Esophagus muscularis mucosa (tissue), 4 donors: ENCODE results near the gene PET117. TPM values are rescaled to one million over a fixed set of nuclear protein-coding genes. Genes with fewer than 3 reads are reported as not detected.

Experiments
- DNase-seq: peaks from one replicate; pipeline ENCODE4 v3.0.0-alpha.2; 2017; ENCODE audit errors: extremely low spot score
- H3K27ac ChIP-seq, 4 donors: fragments of 200-600 bp; sonication (generic); replicated peaks in 1 of 4; 1 replicate in 3 of 4; 2 replicates in 1 of 4; pipeline ENCODE4 v1.5.1; 2016 to 2019; ENCODE audit warnings: mild to moderate bottlenecking in 1 of 4
- H3K27me3 ChIP-seq, 4 donors: fragments of 200-600 bp; sonication (generic); one replicate each; pipeline versions ENCODE4 v1.5.1 to v1.6.0; 2016 to 2019
- H3K36me3 ChIP-seq, 4 donors: fragments of 200-600 bp; sonication (generic); one replicate each; pipeline ENCODE4 v1.5.1; 2016 to 2019
- H3K4me1 ChIP-seq, 4 donors: fragments of 200-600 bp; sonication (generic); one replicate each; pipeline ENCODE4 v1.5.1; 2016 to 2019
- H3K4me3 ChIP-seq, 4 donors: fragments of 200-600 bp; sonication (generic); 1 replicate in 2 of 4; 2 replicates in 2 of 4; pipeline ENCODE4 v1.5.1; 2016 to 2019; ENCODE audit warnings: mild to moderate bottlenecking in 4 of 4, moderate library complexity in 1 of 4
- H3K9me3 ChIP-seq, 4 donors: fragments of 200-600 bp; sonication (generic); 1 replicate in 3 of 4; 2 replicates in 1 of 4; pipeline ENCODE4 v1.5.1; 2016 to 2019
- EP300 ChIP-seq: sonication (generic); formaldehyde crosslinking; IDR thresholded peaks from one replicate; pipeline ENCODE4 v1.6.1; 2017; ENCODE audit warnings: antibody characterized with exemption
- POLR2A ChIP-seq: fragments of 450-650 bp; IDR thresholded peaks from one replicate; pipeline ENCODE4 v1.6.1; 2017; ENCODE audit warnings: antibody characterized with exemption, moderate library complexity, mild to moderate bottlenecking, low read depth
- POLR2AphosphoS5 ChIP-seq, 2 donors: sonication (generic); formaldehyde crosslinking; IDR thresholded peaks; one replicate each; pipeline ENCODE4 v1.6.1; 2017; ENCODE audit warnings: antibody characterized with exemption in 2 of 2
- WGBS: methylation state at CpG from one replicate; pipeline ENCODE4 v1.1.5; 2018; 5-methylcytosine and 5-hydroxymethylcytosine counted together
- intact Hi-C: fragments of 100-400 bp; cut with DNase I; formaldehyde crosslinking; loops from one replicate; pipeline ENCODE4 v1.15.1; 2023
- total RNA-seq, 4 donors: library from RNA; depleted of rRNA; stranded (reverse); fragments of >200 nt; gene quantifications; one replicate each; pipeline versions ENCODE4 v1.1.0 to v1.2.1, GENCODE V29; 2016
- TF ChIP-seq, protein P1 (sequence below), 3 experiments: fragments of 200-600 bp in 2 of 3; fragments of 450-650 bp in 1 of 3; sonication (generic) in 2 of 3; IDR thresholded peaks; one replicate each; pipeline ENCODE4 v1.5.1; 2017 to 2019; ENCODE audit warnings: antibody characterized with exemption in 3 of 3, mild to moderate bottlenecking in 2 of 3, moderate library complexity in 1 of 3

PET117 gene
- total RNA-seq, 4 donors from 2014 or later: 13.4 to 28.4 (median 16.9) TPM

DNA sequence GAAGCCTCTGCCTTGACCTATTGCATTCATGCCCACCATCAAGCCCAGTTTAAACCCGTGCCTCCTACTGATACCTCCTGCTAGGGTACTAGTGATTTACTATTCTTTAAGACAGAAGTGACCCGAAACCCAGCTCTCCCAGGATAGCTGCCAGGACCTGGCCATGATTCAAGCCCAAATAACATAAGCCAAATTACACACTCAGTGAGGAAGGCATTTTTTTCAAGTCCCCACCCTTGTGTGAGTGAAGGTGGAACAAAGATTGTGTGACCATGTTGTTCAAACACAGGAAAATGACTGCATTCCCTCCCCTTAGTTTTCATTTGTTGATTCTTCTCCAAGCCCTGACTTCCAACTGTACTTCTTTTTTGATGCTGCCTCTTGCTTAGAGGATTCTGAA lies 3.7 kb upstream of the PET117 start:
- no peaks in the 10 kb centered on the region for H3K9me3 ChIP-seq

DNA sequence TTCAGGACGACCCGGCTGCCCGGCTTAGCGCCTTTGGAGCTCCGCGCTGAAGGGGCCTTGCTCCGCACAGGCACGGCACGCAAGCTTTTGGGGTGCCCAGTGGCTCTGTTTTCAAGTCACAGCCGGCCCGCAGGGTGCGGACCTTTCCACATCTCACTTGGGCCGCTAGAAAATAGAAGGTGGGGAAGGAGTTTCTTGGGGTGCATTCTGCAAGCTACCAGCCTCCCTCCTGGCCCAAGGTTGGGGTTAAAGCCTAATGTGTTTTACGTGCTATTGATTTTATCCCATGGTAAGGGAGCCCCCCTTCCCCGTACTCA lies 561 bp downstream of the PET117 start:
- Histone ChIP-seq H3K4me1 (peaks cover 21 to 43% (median 41%) of the 10 kb centered on the region in 4 donors), H3K9me3 (no peaks in the 10 kb centered on the region), H3K27ac (peak overlapping the region; percentile 83 to 92 (median 90)), H3K27me3 (no peaks in the 10 kb centered on the region), H3K4me3 (peak overlapping the region; percentile 76 to 96 (median 87)), H3K36me3 (peaks cover 0 to 12% (median 8%) of the 10 kb centered on the region in 4 donors)
- WGBS: 0% methylated on average over 15 of the region's 15 CpGs
- intact Hi-C loops: loop anchor here (5.0 kb wide), 1 partner anchor 149 kb away; the partner anchor contains the start of gene ZNF133
- TF ChIP-seq POLR2A (no peak), POLR2AphosphoS5 (IDR thresholded peaks at IDR 0.05) (no peak), EP300 (no peak)
- TF ChIP-seq, protein P1, sequence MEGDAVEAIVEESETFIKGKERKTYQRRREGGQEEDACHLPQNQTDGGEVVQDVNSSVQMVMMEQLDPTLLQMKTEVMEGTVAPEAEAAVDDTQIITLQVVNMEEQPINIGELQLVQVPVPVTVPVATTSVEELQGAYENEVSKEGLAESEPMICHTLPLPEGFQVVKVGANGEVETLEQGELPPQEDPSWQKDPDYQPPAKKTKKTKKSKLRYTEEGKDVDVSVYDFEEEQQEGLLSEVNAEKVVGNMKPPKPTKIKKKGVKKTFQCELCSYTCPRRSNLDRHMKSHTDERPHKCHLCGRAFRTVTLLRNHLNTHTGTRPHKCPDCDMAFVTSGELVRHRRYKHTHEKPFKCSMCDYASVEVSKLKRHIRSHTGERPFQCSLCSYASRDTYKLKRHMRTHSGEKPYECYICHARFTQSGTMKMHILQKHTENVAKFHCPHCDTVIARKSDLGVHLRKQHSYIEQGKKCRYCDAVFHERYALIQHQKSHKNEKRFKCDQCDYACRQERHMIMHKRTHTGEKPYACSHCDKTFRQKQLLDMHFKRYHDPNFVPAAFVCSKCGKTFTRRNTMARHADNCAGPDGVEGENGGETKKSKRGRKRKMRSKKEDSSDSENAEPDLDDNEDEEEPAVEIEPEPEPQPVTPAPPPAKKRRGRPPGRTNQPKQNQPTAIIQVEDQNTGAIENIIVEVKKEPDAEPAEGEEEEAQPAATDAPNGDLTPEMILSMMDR (IDR thresholded peaks at IDR 0.05): no peak
- DNase-seq: no peak

More for the DNA sequence above, 3.7 kb upstream of the PET117 start:
- WGBS: 39% methylated on average over 2 of the region's 2 CpGs
- intact Hi-C loops: loop anchor here (5.0 kb wide), 1 partner anchor 143 kb away; no protein-coding TSS in a partner anchor
- no peak for DNase-seq
- Histone ChIP-seq H3K4me1 (peaks cover 8 to 15% (median 13%) of the 10 kb centered on the region in 4 donors), H3K4me3 (no peak overlapping the region), H3K36me3 (no peaks in the 10 kb centered on the region), H3K27ac (no peak overlapping the region), H3K27me3 (no peaks in the 10 kb centered on the region)
- no peak for TF ChIP-seq POLR2A
- TF ChIP-seq, protein P1 (IDR thresholded peaks at IDR 0.05): no peak
- no peak for TF ChIP-seq POLR2AphosphoS5 (IDR thresholded peaks at IDR 0.05)
- TF ChIP-seq EP300: no peak

DNA sequence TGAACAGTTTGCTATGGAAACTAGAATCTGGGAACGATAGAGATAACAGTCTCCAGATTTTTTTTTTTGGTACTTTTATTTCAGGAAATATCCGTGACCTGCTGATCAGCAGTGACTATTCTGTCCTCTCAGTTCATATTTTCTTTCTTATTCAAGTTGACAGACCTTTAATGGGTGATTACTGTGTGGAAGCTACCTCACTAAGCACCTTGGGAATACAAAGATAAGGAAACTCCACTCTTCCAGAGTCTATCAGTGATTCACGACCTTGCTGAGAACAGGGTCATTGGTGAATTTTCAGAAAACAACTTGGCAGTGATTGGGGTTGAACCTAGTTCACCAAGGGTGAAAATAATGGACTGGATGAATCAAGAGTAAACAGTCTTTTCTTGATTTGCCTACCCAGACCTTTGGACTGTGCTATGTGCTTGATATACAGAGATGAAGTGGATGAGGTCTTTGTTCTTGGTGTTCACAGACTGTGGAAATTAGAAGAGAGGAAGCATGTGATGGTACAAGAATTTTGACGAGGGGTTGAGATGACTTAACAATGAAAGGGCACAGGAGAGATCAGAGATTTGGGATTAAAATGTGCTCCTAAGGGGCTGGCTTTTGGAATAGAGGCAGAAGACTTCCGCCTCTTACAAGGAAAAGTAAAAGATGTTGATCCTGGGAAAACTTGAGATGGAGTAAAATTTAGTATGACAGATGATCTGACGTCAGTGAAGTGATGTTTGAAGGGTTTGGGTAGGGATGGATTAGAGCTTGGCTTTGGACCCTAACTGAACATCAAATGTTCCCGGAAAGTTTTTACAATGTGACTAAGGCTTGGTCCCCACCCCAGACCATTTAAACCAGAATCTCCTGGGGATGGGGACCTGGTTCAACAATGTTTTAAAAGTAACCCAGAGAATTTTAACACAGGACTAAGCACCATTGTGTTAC lies 1.2 kb downstream of the PET117 start:
- H3K27ac ChIP-seq: peak overlapping the region; percentile 83 to 92 (median 90)
- no peaks in the 10 kb centered on the region for H3K9me3 ChIP-seq
- WGBS: 31% methylated on average over 7 of the region's 7 CpGs
- intact Hi-C loops: loop anchor here (5.0 kb wide), 1 partner anchor 148 kb away; the partner anchor contains the start of gene ZNF133
- H3K36me3 ChIP-seq: peaks cover 0 to 18% (median 11%) of the 10 kb centered on the region in 4 donors
- H3K27me3 ChIP-seq: no peaks in the 10 kb centered on the region
- H3K4me1 ChIP-seq: peaks cover 21 to 43% (median 41%) of the 10 kb centered on the region in 4 donors
- peak overlapping the region; percentile 76 to 96 (median 87) for H3K4me3 ChIP-seq
- no peak for TF ChIP-seq EP300
- no peak for TF ChIP-seq POLR2AphosphoS5 (IDR thresholded peaks at IDR 0.05)
- TF ChIP-seq, protein P1 (IDR thresholded peaks at IDR 0.05): no peak
- TF ChIP-seq POLR2A: no peak
- DNase-seq: no peak

DNA sequence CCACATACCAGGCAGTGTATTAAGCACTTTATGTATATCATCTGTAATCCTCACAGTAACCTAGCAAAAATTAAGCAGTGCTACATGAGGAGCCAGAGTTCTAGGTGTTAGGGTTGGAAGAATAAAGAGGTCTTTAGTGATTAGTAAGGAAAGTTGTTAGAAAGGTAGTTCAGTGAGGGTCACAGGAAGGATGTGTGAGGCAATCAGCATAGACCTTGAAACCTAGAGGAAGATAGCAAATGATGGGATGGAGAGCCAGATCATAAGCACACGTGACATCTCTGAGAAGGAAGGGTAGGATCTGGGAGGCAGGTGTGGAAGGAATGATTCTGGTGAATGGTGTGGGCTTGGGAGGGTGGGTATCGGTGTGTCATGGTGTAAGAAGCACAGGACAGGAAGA lies 2.2 kb downstream of the PET117 start:
- Histone ChIP-seq H3K4me3 (no peak overlapping the region), H3K4me1 (peaks cover 21 to 43% (median 41%) of the 10 kb centered on the region in 4 donors), H3K36me3 (peaks cover 0 to 26% (median 16%) of the 10 kb centered on the region in 4 donors), H3K27ac (no peak overlapping the region), H3K27me3 (no peaks in the 10 kb centered on the region), H3K9me3 (no peaks in the 10 kb centered on the region)
- TF ChIP-seq EP300 (no peak), POLR2A (no peak), POLR2AphosphoS5 (IDR thresholded peaks at IDR 0.05) (no peak)
- TF ChIP-seq, protein P1 (IDR thresholded peaks at IDR 0.05): no peak
- 82% methylated on average over 2 of the region's 2 CpGs for WGBS
- DNase-seq: no peak
- intact Hi-C loops: loop anchor here (5.0 kb wide), 1 partner anchor 147 kb away; the partner anchor contains the start of gene ZNF133
